T47D (cell line): Measurements from ENCODE around the gene SS18L1.
"Not testable (repeated sequence)": the region's sequence is repeated elsewhere in the genome, so short reads cannot be mapped to it uniquely, and the experiment has no call there.

Experiments used
- DNase-seq, 2 experiments: peaks; one replicate each; pipeline versions ENCODE4 v3.0.0 to v3.0.0-alpha.2; 2011 to 2012; ENCODE audit warnings: low read depth in 1 of 2, low spot score in 1 of 2
- JUND ChIP-seq: IDR thresholded peaks from 2 replicates; pipeline ENCODE4 v1.6.1; 2012; ENCODE audit warnings: low read depth
- in situ Hi-C: cut with HindIII; loops from 2 replicates; pipeline ENCODE4 v1.10.0; 2016; ENCODE audit warnings: low sequenced_read_pairs, low pct_unique_long_range_greater_than_20kb

SS18L1 gene, protein sequence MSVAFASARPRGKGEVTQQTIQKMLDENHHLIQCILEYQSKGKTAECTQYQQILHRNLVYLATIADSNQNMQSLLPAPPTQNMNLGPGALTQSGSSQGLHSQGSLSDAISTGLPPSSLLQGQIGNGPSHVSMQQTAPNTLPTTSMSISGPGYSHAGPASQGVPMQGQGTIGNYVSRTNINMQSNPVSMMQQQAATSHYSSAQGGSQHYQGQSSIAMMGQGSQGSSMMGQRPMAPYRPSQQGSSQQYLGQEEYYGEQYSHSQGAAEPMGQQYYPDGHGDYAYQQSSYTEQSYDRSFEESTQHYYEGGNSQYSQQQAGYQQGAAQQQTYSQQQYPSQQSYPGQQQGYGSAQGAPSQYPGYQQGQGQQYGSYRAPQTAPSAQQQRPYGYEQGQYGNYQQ

DNA sequence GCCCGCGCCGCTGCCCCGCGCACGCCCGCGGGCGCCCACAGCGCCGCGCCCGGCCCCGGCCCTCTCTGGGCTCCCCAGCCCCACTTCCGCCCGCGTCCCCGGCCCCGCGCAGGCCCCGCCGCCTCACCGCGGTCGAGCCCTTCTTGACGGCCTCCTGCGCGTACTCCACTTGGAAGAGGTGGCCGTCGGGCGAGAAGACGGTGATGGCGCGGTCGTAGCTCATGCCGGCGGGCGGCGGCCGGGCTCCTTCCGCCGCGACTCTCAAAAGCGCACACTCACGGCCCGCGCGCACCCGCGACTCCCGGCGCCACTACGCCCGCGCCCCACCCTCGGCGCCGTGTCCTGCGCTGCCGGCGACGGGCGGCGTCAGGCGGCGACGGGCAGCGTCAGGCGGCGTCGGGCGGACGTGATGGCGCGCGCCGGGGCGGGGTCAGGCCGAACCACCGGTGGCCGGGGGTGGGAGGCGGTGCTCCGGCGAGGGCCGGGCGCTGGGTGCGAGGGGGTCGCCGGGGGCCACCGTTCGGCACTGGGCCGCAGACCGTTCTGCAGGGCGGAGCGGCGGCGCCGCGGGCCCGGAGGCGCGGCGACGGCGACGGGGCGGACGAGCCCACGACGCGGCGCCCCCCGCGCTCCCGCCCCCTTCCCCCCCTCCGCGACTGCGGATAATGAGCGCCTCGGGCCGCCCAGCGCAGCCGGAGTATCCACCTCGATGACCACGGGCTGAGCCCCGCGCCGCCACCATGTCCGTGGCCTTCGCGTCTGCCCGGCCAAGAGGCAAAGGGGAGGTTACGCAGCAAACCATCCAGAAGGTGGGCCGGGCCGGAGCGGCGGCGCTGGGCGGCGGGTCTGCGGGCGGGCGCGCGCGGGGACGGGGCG, at the start of gene SS18L1, which contains the start of gene PSMA7:
TSS of gene SS18L1 (plus strand) at position 689 of the 876 bp plus-strand sequence. CDS start at position 741, 52 bp downstream.
TSS of gene PSMA7 (minus strand) at position 314 of the 876 bp plus-strand sequence. CDS start at position 223, 91 bp downstream.
- no peak for TF ChIP-seq JUND
- in situ Hi-C loops, result no loop called here
- peak; percentile 94 to 96 for DNase-seq

DNA sequence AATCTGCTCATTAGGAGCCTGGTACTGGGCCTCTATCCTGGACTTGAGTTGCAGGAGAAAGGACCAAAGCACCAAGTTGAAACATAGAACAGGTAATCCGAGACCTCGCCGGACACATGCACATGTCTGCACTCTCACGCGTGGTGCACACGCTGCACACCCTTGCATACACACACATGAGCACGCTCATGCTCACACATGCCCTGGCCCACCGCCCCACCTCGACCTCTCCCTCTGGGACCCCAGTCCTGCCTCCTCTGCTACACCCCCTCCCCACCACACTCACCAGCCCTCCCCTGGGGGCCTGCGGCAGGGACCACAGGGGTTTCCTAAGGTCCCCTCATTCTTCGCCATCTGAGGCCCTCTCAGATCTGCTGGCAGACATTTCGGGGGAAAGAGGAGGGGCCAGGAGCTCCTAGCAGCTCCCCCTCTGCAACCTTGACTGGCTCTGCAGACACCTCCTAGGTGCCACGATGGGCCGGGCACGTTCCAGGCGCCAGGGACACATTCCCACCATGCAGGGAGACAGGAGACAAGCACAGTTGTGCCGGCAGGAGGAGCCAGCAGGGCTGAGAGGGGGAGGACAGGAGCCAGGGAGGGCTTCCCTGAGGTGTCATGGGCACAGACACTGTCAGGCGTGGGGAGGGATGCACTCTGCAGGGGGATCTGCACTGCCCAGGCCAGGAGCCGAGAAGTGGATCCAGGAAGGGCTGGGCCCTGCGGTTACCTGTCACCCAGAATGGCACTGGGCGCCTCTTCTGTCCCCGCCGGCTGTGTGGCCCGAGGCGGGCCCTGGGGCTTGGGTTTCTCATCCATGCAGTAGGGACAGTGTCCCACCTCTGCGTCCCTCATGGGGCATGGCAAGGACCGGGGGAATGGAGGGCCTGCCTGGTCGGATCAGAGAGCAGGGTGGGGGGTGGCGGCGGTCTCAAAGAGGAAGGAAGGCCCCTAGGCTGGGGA, 46.9 kb upstream of the SS18L1 start:
- in situ Hi-C loops, result no loop called here
- no peak for TF ChIP-seq JUND
- no peak for DNase-seq

DNA sequence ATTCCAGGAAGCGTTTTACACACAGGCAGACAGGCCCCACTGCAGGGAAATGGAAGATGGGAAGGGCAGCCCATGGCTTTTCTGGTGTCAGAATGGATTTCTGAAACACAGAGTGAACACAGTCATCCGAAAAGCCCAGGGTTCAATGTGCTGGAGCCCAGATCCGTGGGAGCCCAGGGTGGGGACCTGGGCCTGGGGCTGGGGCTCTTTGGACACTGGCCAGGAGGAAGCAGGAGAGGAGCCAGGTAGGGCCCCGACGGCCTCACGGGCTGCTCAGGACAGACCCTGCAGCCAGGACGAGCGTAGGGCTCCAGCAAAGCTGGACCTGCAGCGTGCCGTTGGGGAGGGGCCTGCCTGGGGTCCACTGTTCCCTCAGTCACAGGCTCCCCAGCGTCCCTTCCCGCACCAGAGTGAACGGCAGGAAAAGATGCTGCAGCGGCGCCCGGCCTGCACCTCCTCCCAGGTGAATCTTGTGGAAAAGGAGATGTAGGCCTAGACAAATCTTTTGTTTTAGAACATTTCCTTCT, 45.6 kb upstream of the SS18L1 start:
- in situ Hi-C loops, result no loop called here
- no peak for DNase-seq
- TF ChIP-seq JUND, result no peak

DNA sequence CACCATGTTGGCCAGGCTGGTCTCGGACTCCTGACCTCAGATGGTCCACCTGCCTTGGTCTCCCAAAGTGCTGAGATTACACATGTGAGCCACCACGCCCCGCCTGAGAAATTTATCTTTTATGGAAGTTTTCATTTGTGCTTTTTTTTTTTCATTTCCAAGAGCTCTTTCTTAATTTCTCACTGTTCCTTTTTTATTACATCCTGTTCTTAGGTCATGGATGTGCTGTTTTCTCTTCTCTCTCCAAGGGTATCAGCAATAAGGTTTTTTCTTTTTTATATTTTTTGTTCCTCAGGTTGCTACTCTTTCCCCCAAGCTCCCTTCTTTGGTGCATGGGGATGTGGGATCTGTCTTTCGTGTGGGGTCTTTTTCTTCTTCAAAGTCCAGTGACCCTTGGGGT, 42.5 kb upstream of the SS18L1 start:
- TF ChIP-seq JUND, result no peak
- in situ Hi-C loops, result no loop called here
- DNase-seq, result no peak

DNA sequence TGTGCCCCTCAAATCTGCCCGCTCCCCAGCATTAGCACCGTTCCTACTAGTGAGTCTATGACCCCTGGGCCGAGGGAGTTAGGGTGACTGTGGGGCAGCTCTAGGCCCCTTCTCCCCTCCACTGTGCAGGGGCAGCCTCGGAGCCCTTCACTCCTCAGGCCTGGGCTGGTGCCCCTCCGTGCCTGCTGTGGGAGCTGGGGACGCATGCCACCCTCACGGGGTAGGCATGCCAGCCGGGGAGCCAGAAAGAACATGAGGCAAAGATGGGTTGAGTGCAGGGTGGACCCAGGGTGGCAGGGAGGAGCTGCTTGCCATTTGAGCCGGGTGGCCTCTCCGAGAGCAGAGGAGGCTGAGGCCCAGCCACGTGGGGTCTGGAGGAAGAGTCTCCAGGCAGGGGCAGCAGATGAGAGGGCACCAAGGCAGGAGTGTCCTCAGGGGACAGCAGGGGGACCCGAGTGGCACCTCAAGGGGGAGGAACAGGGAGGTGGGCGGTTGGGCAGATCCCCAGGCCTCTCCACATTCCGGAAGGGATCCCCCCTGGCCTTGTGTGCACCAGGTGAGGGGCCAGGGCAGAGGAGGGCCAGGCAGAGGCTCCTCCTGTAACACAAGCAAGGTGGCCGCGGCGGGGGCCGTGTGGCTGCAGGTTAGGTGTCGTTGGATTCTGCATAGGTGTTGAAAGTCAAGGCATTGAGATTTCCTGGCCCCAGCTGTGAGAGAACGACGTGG, 39.9 kb upstream of the SS18L1 start:
- no peak for DNase-seq
- in situ Hi-C loops, result no loop called here
- TF ChIP-seq JUND, result no peak

DNA sequence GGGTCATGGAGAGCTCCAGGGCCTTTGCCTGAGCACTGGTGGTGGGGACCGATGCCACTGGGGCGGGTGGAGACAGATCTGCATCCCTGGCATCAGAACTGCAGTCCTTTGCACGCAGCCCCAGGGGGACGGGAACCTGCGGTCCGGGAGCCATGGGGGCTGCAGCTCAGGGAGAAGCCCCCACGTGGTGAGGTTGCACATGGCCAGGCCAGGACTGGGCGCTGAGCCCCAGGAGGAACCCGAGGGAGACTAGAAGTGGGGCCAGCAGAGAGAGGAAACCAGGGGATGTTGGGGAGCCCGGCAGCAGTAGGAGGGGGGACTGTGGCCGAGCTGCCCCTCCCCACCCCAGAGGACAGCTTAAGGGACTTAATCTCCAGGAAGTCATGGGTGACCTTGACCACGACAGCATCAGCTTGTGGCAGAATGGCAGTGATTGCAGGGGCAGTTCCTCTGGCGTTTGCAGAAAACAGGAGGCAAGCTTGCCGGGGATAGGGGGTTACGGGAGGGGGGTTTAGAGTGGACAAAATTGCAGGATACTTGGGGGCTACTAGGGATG, 39.3 kb upstream of the SS18L1 start:
- TF ChIP-seq JUND, result no peak
- no peak for DNase-seq
- in situ Hi-C loops, result no loop called here

DNA sequence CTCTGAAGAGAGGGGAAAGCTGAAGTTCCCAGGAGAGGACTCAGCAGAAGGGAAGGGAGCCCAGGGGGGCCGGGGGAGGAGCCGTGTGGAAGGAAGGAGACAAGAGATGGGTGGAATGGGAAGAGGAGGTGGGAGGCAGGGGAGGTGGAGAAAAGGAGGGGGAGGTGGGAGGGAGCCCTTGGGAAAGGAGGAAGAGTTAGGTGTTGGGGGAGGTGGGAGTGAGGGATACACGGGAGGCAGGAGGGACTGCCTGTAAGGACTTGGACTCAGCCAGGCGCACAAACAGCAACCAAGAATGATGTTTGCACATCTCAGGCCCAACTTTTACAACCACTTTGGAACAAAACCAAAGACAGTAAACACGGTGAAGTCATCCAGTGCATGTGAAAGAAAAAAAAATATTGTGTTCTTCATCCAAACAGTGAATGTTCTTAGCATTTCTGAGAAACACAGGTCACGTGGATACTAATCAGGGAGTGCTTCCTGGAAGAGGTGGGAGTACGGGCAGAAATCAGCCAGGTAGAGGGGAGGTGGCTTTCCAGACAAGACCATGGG, 38.7 kb upstream of the SS18L1 start:
- no peak for TF ChIP-seq JUND
- peak in 1 of 2 experiments; percentile 46 for DNase-seq
- in situ Hi-C loops, result no loop called here

DNA sequence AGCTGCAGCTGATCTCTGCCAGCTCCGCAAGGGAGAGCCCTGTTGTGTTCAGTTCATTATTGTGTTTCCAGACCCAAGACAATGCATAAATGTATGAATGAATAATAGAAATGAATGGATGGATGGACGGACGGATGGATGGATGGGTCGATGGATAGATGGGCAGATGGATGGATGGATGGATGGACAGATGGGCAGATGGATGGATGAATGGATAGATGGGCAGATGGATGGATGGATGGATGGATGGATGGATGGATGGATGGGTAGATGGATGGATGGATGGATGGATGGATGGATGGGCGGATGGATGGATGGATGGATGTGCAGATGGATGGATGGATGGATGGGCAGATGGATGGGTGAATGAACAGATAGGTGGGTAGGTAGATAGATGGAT, 38.0 kb upstream of the SS18L1 start:
- in situ Hi-C loops, result no loop called here
- no peak for TF ChIP-seq JUND
- no peak for DNase-seq

DNA sequence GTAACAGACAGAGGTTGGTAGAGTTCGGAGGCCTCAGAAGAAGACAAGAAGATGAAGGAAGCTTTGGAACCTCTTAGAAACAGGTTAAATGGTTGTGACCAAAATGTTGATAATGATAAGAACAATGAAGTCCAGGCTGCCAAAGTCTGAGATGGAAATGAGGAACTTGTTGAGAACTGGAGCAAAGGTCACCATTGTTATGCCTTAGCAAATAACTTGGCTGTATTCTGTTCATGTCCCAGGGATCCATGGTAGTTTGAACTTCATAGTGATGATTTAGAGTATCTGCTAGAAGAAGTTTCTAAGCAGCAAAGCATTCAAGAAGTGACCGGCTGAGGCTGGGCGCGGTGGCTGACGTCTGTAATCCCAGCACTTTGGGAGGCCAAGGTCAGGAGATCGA, 32.4 kb upstream of the SS18L1 start:
- in situ Hi-C loops, result no loop called here
- DNase-seq, result no peak
- no peak for TF ChIP-seq JUND

DNA sequence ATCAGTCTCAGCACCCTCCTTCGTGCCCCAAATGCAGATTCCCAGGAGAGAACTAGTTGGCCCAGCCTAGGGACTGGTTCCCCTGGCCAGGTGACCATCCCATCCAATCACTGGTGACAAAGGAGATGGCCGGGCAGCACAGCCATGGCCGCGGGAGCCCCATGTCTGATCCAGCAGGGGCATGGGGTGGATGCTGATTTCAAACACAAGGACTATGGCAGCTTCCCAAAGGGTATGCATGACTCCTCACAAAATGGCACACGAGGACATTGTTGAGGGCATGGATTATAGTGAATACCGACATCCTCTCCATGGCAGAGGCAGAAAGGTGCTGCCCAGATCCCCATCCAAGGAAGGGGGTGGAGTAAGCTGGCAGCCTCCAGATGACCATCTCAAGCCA, 31.2 kb upstream of the SS18L1 start:
- in situ Hi-C loops, result no loop called here
- no peak for TF ChIP-seq JUND

DNA sequence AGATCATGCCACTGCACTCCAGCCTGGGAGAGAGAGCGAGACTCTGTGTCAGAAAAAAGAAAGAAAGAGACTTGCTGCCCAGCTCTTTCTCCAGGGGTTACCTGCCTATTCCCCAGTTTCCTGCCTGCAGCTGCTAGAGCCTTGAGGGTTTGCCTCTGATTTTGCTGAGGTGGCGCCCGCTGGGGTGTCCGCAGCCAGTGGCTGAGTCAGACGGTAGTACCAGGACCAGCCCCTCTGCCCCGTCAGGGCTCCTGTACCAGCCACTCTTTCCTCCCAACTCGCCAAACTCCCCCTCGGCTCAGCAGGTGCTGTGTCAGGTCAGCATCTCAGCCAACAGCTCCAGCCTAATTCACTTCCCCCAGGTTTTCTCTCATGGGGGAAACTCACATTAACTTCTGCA, 28.7 kb upstream of the SS18L1 start:
- in situ Hi-C loops, result no loop called here
- DNase-seq, result no peak
- no peak for TF ChIP-seq JUND

More for the DNA sequence above, 31.2 kb upstream of the SS18L1 start:
- DNase-seq, result no peak

DNA sequence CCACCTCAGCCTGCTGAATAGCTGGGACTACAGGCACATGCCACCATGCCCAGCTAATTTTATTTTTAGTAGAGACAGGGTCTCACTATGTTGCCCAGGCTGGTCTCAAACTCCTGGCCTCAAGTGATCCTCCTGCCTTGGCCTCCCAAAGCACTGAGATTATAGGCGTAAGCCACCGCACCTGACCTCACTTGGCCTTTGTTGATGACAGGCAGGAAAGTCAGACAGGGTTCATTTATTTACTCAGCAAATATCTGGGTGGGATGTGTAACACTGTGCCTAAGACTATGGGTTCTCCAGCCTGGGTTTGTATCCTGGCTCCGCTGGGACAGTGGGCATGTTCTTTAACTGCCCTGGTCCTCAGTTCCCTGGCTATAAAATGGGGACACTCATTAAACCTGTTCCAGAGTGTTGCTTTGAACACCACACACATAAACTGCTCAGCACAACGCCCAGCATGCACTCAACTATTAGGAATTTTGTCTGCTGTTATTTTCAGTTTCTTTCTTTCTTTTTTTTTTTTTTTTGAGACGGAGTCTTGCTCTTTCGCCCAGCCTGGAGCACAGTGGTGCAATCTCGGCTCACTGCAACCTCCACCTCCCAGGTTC, 27.7 kb upstream of the SS18L1 start:
- DNase-seq, in situ Hi-C loops: not testable (repeated sequence)
